Kidney (tissue), 14 donors: Measurements from ENCODE around the gene CALD1. TPM values are rescaled to one million over a fixed set of nuclear protein-coding genes. Genes with fewer than 3 reads are reported as not detected.

Experiments
- DNase-seq, 5 donors: peaks; one replicate each; pipeline ENCODE4 v3.0.0-alpha.2; 2013 to 2020
- FAIRE-seq: peaks from 2 replicates; lab custom pipeline; 2012; peaks lifted over from hg19 to GRCh38; lab: Jason Lieb, UNC
- H3K27ac ChIP-seq, 2 donors: one replicate each; pipeline ENCODE4 v1.7.0; 2013; ENCODE audit warnings: low read depth in 2 of 2, low read length in 2 of 2, inconsistent platforms in 1 of 2
- H3K27me3 ChIP-seq: one replicate; pipeline ENCODE4 v1.7.1; 2013; ENCODE audit warnings: low read length, inconsistent platforms; ENCODE audit not compliant: control insufficient read depth, insufficient read depth
- H3K36me3 ChIP-seq, 3 donors: one replicate each; pipeline versions ENCODE4 v1.7.0 to v1.7.1; 2013; ENCODE audit warnings: low read length in 3 of 3, control low read depth in 1 of 3, inconsistent platforms in 1 of 3; ENCODE audit not compliant: insufficient read depth in 3 of 3, control insufficient read depth in 2 of 3
- H3K4me1 ChIP-seq, 3 donors: one replicate each; pipeline versions ENCODE4 v1.7.0 to v1.7.1; 2013; ENCODE audit warnings: low read length in 3 of 3, inconsistent platforms in 1 of 3, low read depth in 1 of 3; ENCODE audit not compliant: control insufficient read depth in 2 of 3, insufficient read depth in 2 of 3
- H3K4me3 ChIP-seq, 3 donors: one replicate each; pipeline versions ENCODE4 v1.7.0 to v1.8.1; 2013; ENCODE audit warnings: low read length in 3 of 3, control low read depth in 1 of 3, inconsistent platforms in 1 of 3
- H3K9ac ChIP-seq, 3 donors: one replicate each; pipeline versions ENCODE4 v1.7.0 to v1.7.1; 2013; ENCODE audit warnings: low read length in 3 of 3, control low read depth in 1 of 3, inconsistent platforms in 1 of 3
- H3K9me3 ChIP-seq, 3 donors: one replicate each; pipeline versions ENCODE4 v1.7.0 to v1.7.1; 2013; ENCODE audit warnings: low read length in 3 of 3, control low read depth in 1 of 3, inconsistent platforms in 1 of 3; ENCODE audit not compliant: control insufficient read depth in 2 of 3, insufficient read depth in 1 of 3
- intact Hi-C: fragments of 100-400 bp; cut with DNase I; formaldehyde crosslinking; loops from one replicate; pipeline ENCODE4 v1.11.1; 2022
- polyA plus RNA-seq: library from polyadenylated mRNA; stranded (reverse); fragments of 350-450 nt; fragmentation: Illumina TruSeq; extraction: RNeasy Lipid Tissue Mini Kit (QIAGEN cat#74804); gene quantifications from one replicate; pipeline ENCODE4 v1.2.3, GENCODE V29; 2014; ENCODE audit warnings: low read depth, low replicate concordance; ENCODE audit not compliant: insufficient read depth
- total RNA-seq: library from RNA; stranded (reverse); fragmentation: NEBNext Ultra II Directional; extraction: Animal tissue kit (Norgen Biotek cat#: 25700); gene quantifications from one replicate; pipeline ENCODE4 v1.2.1, GENCODE V29; 2021
- TF ChIP-seq, protein P1 (sequence below): IDR thresholded peaks from 3 replicates; pipeline ENCODE4 v1.5.1; 2012; ENCODE audit warnings: mild to moderate bottlenecking, moderate library complexity, borderline replicate concordance; ENCODE audit not compliant: insufficient read depth; ENCODE audit errors: extremely low read depth
- donor health status: control.
- donor health status: control.
- donor health status: control.
- donor health status: control.
- donor health status: control.
- donor health status: DM: yes; HTN: yes; CAD: no.
- donor health status: Normal renal cell carcinoma (clear cell type).

The CALD1 gene
- total and polyA plus RNA-seq, 2 donors from 2014 or later, result 72.7 to 218 TPM

DNA sequence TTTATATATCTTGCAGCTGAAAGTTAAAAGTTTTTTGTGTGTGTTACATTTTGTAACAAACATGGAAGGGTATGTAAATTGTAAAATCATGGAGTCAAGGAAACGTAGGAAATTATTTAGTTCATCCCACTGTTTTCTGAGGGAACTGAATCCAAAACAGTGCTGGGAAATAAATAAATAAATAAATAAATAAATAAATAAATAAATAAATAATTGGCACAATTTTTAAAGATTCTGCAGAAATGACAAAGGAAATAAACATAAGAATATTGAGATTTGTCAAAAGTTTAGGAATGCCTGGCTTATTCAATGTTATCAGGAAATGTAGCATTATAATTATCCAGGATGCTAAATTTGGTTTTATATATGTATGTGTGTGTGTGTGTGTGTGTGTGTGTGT lies 115.5 kb downstream of the CALD1 start:
- Histone ChIP-seq H3K4me3 (no peak overlapping the region), H3K9me3 (peaks cover 0 to 13% (median 0%) of the 10 kb centered on the region in 3 donors), H3K27ac (no peak overlapping the region), H3K27me3 (no peaks in the 10 kb centered on the region), H3K4me1 (peaks cover 2 to 4% (median 3%) of the 10 kb centered on the region in 3 donors), H3K36me3 (no peaks in the 10 kb centered on the region), H3K9ac (no peak overlapping the region)
- DNase-seq (no peak), FAIRE-seq (no peak)
- TF ChIP-seq, protein P1, sequence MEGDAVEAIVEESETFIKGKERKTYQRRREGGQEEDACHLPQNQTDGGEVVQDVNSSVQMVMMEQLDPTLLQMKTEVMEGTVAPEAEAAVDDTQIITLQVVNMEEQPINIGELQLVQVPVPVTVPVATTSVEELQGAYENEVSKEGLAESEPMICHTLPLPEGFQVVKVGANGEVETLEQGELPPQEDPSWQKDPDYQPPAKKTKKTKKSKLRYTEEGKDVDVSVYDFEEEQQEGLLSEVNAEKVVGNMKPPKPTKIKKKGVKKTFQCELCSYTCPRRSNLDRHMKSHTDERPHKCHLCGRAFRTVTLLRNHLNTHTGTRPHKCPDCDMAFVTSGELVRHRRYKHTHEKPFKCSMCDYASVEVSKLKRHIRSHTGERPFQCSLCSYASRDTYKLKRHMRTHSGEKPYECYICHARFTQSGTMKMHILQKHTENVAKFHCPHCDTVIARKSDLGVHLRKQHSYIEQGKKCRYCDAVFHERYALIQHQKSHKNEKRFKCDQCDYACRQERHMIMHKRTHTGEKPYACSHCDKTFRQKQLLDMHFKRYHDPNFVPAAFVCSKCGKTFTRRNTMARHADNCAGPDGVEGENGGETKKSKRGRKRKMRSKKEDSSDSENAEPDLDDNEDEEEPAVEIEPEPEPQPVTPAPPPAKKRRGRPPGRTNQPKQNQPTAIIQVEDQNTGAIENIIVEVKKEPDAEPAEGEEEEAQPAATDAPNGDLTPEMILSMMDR, result no peak
- intact Hi-C loops, result no loop called here

DNA sequence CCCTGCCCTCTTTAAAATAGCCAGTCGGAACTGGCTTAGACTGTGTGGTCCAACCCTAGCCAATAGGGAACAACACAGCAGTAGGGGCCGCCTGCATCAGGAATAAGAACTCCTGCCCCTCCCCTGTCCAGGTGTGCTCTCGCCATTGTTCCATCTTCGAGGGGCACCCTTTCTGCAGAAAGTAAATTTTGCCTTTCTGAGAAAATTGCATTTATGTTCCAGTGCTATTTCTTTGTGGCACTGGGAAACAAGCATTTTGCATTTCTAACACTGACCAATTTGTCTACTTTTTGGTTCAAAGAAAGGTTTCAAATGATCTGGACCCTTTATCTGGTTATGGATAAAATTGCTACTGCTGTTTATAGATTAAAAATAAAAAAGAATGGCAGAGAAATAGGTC lies 116.6 kb downstream of the CALD1 start:
- Histone ChIP-seq H3K4me3 (no peak overlapping the region), H3K9ac (no peak overlapping the region), H3K4me1 (peaks cover 0 to 7% (median 5%) of the 10 kb centered on the region in 3 donors), H3K9me3 (peaks cover 0 to 13% (median 0%) of the 10 kb centered on the region in 3 donors), H3K27me3 (no peaks in the 10 kb centered on the region), H3K36me3 (no peaks in the 10 kb centered on the region), H3K27ac (no peak overlapping the region)
- TF ChIP-seq, protein P1, result no peak
- FAIRE-seq (no peak), DNase-seq (no peak)
- intact Hi-C loops, result no loop called here

DNA sequence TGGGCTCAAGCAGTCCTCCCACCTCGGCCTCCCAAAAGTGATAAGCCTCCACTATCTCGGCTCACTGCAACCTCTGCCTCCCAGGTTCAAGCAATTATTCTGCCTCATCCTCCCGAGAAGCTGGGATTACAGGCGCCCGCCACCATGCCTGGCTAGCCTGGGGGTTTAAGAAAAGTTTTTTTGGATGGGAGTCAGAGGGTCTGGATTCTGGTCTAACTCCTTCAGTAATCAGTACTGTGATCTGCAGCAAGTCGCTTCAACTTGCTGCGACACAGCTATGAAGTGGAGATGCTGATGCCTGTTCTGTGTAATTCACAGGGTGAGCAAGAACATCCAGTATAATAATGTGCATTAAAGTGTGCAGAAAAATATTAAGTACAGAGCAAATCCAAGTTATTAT lies 118.5 kb downstream of the CALD1 start:
- intact Hi-C loops, result no loop called here
- Histone ChIP-seq H3K27ac (no peak overlapping the region), H3K4me1 (peaks cover 0 to 20% (median 4%) of the 10 kb centered on the region in 3 donors), H3K4me3 (no peak overlapping the region), H3K9ac (no peak overlapping the region), H3K27me3 (no peaks in the 10 kb centered on the region), H3K9me3 (peaks cover 0 to 13% (median 0%) of the 10 kb centered on the region in 3 donors), H3K36me3 (no peaks in the 10 kb centered on the region)
- DNase-seq (no peak), FAIRE-seq (no peak)
- TF ChIP-seq, protein P1, result no peak

DNA sequence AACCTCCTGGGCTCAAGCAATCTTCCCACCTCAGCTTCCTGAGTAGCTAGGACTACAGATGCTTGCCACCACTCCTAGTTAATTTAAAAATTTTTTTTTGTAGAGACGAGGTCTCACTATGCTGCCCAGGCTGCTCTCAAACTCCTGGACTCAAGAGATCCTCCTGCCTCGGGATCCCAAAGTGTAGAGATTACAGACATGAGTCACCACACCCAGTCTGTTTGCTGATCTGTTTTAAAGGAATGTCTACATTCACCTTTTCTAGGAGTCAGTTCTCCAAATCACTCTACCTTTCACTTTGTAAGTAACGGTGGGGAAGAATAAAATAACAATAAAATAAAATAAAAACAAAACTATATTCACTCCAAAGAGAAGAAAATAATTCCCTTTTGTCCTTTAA lies 120.3 kb downstream of the CALD1 start:
- Histone ChIP-seq H3K36me3 (no peaks in the 10 kb centered on the region), H3K27me3 (no peaks in the 10 kb centered on the region), H3K4me3 (no peak overlapping the region), H3K9ac (no peak overlapping the region), H3K27ac (no peak overlapping the region), H3K9me3 (peaks cover 0 to 13% (median 0%) of the 10 kb centered on the region in 3 donors), H3K4me1 (peaks cover 0 to 16% (median 4%) of the 10 kb centered on the region in 3 donors)
- intact Hi-C loops, result no loop called here
- TF ChIP-seq, protein P1, result no peak
- FAIRE-seq (no peak), DNase-seq (no peak)
